ENCODE measurements around the gene PSORS1C1.

GRCh38 chr6:31149827-31150447 is 35.3 kb downstream of the PSORS1C1 start:
- no peak for TF ChIP-seq EZH2 (IDR thresholded peaks at IDR 0.05)
- TF ChIP-seq CTCF (IDR thresholded peaks at IDR 0.05) = no peak
- no peak for TF ChIP-seq EZH2phosphoT487 (IDR thresholded peaks at IDR 0.05)

Data from neural progenitor cell (in vitro differentiated cells).